DND-41 (cell line): Measurements from ENCODE around the gene THUMPD3.

ENCODE experiments used
- EZH2 ChIP-seq: IDR thresholded peaks from 3 replicates; pipeline ENCODE4 v1.6.1; 2012; ENCODE audit warnings: borderline replicate concordance, low read depth, mild to moderate bottlenecking, moderate library complexity, low read length, inconsistent platforms; ENCODE audit not compliant: severe bottlenecking
- TF ChIP-seq, protein P1 (sequence below): IDR thresholded peaks from 2 replicates; pipeline ENCODE4 v1.5.1; 2012; ENCODE audit warnings: borderline replicate concordance, low read length, moderate library complexity, mild to moderate bottlenecking; ENCODE audit not compliant: poor library complexity, severe bottlenecking; ENCODE audit errors: extremely low read depth

DNA sequence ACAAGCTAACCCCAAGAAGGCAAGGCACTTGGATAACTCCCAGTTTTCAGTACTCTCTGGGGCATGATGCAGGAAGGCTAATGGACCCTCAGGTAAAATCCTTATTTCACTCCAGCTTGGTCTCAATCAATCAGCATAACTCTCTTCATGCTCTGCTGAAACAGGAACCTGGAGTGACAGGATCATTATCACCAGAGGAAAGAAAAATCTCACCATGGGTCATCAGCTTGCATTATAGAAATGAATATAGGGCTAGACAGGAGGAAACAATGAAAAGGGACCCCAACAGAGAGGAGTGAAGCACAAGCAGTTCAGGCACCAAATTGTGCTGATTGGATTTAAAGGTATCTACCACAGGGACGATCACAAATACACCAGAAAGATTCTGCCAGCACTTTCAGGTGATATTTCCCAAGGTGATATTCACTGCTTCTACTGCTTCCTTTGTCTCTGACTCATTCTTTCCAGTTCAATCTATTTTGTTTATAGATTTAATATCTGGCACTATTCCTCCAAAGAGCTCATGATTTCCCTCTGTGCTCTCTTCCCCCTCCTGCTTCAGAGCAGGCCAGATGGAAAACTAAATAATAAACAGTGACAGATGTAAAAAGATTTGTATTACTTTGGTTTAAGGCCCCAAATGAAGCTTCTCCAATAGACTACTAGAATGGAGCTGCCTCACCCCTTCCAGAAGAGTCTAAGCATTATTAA is 22.9 kb upstream of the THUMPD3 start:
- TF ChIP-seq EZH2: no peak
- TF ChIP-seq, protein P1, sequence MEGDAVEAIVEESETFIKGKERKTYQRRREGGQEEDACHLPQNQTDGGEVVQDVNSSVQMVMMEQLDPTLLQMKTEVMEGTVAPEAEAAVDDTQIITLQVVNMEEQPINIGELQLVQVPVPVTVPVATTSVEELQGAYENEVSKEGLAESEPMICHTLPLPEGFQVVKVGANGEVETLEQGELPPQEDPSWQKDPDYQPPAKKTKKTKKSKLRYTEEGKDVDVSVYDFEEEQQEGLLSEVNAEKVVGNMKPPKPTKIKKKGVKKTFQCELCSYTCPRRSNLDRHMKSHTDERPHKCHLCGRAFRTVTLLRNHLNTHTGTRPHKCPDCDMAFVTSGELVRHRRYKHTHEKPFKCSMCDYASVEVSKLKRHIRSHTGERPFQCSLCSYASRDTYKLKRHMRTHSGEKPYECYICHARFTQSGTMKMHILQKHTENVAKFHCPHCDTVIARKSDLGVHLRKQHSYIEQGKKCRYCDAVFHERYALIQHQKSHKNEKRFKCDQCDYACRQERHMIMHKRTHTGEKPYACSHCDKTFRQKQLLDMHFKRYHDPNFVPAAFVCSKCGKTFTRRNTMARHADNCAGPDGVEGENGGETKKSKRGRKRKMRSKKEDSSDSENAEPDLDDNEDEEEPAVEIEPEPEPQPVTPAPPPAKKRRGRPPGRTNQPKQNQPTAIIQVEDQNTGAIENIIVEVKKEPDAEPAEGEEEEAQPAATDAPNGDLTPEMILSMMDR: no peak
